Stimulated activated CD4-positive, alpha-beta T cell treated with anti-CD3 and anti-CD28 coated beads, Interleukin-15, amount 100 ng/mL, for 24 hours (primary cell): Measurements from ENCODE around the gene CDH24.

ENCODE experiments used
- DNase-seq: peaks from one replicate; pipeline ENCODE4 v3.0.0-alpha.2; 2020

Gene CDH24

GRCh38 chr14:23060536-23061260 lies 3.4 kb upstream of the CDH24 start:
- no peak for DNase-seq

- no peak for DNase-seq
Measured at GRCh38 chr14:23058654-23059504, 1.6 kb upstream of the CDH24 start.

GRCh38 chr14:23057757-23058653 lies 685 bp upstream of the CDH24 start:
- peak; percentile 92 for DNase-seq

GRCh38 chr14:23056145-23056955 lies 970 bp downstream of the CDH24 start:
- peak; percentile 78 for DNase-seq

GRCh38 chr14:23055621-23056144 lies 1.6 kb downstream of the CDH24 start:
- no peak for DNase-seq

GRCh38 chr14:23055147-23055550 lies 2.2 kb downstream of the CDH24 start:
- DNase-seq, result no peak

- DNase-seq, result peak; percentile 54
Measured at GRCh38 chr14:23054000-23054811, 3.1 kb downstream of the CDH24 start.

- DNase-seq, result no peak
Measured at GRCh38 chr14:23053426-23053825, 3.9 kb downstream of the CDH24 start.

- DNase-seq, result no peak
Measured at GRCh38 chr14:23052671-23053070, 4.6 kb downstream of the CDH24 start.

GRCh38 chr14:23052182-23052623 lies 5.1 kb downstream of the CDH24 start:
- no peak for DNase-seq

- DNase-seq, result no peak
Measured at GRCh38 chr14:23051141-23052057, 5.9 kb downstream of the CDH24 start.

GRCh38 chr14:23049011-23049410 lies 8.3 kb downstream of the CDH24 start:
- DNase-seq, result no peak

GRCh38 chr14:23047751-23048693 lies 9.3 kb downstream of the CDH24 start:
- DNase-seq, result no peak

GRCh38 chr14:23047034-23047634 lies 10.2 kb downstream of the CDH24 start:
- no peak for DNase-seq

- DNase-seq, result no peak
Measured at GRCh38 chr14:23045419-23046357, 11.6 kb downstream of the CDH24 start.

- DNase-seq, result no peak
Measured at GRCh38 chr14:23044840-23045239, 12.5 kb downstream of the CDH24 start.

GRCh38 chr14:23043754-23044153 lies 13.6 kb downstream of the CDH24 start:
- DNase-seq, result no peak
